Medulla oblongata (tissue), 1 donor: Measurements from ENCODE around the gene SLC25A4.
"Not testable (repeated sequence)": the region's sequence is repeated elsewhere in the genome, so short reads cannot be mapped to it uniquely, and the experiment has no call there.

Experiments
- DNase-seq: peaks from one replicate; pipeline ENCODE4 v3.0.0-alpha.2; 2015; ENCODE audit errors: extremely low spot score

The SLC25A4 gene

DNA sequence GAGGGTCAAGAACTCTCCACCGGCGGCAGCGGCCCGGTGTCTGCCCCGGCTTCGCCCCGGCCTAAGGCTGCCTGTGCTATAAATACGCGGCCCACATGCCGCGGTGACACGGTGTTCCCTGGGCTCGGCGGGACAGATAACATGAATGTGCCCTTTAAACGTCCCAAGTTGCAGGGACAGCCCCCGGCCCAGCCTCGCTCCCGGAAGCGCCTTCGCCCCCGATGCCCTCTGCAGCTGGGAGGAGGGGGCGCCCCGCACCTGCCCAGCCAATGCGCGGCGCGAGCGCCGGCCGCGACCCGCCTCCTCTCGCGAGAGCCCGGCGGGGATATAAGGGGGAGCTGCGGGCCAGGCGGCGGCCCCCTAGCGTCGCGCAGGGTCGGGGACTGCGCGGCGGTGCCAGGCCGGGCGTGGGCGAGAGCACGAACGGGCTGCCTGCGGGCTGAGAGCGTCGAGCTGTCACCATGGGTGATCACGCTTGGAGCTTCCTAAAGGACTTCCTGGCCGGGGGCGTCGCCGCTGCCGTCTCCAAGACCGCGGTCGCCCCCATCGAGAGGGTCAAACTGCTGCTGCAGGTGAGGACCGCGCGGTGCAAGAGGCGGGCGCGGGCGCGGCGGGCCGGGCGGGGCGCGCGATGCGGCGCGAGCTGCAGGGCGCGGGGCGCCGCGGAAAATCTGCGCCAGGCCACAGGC is at the start of gene SLC25A4:
Gene SLC25A4, plus strand, starts transcription at position 355 of the 689 bp plus-strand sequence. Its CDS starts 107 bp downstream, at position 462.
- DNase-seq: peak; percentile 94

DNA sequence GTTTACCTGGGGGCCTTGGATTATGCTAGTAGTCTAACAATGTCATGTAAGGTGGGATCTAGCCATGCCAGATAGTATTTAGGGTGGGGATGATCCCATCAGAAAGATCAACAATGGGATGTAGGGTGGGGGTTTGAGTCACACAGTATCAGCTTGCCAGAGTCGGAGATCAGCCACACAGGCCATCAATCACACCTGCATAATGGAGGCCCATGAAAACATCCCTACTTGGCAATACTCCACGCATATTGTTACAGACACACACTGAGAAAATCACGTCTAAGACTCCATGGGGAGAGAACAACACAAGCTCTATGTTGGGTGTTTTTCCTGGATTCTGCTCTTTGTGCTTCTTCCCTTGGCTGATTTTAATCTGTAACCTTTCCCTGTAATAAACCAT is 49.5 kb upstream of the SLC25A4 start:
- no peak for DNase-seq

DNA sequence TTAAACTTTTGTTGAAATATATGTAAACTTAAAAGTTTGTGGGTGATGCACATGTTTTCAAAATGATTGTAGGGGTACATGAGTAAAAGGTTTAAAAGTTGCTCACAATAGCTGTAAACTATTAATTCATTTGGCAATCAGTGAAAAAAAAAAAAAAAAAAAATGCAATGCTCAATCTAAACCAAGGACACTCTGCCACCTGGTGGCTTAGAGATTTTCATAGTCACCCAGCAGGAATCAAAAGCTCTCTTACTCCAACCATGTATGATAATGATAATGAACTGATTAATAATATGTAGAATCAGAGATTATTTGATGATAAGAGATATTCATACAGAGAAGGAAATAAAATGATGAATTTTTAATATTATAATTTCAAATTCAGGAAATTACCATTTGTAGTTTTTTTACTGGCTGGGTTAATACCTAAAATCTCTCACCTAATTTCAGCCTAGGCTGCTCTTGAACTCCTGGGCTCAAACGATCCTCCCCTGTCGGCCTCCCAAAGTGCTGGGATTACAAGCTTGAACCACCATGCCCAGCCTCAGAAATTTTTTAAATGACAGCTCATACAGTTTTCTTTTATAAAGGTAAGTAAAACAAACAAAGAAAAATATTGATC is 46.9 kb upstream of the SLC25A4 start:
- DNase-seq: peak; percentile 52

DNA sequence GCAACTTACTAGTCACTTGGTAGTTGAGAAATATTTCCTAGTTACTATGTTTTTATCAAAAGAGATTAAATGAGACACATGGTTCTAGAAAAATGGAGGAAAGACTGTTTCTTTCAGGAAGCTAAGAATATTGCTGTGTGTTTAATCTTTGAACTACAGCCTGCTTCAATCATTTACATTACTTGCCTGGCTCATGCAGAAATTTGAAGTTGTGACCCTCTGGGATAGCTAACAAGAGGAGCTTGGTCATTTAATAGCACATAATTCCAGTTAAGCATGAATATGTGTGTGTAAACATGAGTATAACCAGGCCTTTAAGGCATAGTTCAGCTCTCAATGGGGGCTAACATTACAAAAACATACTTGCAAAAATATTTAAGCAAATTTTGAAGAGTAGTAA is 44.6 kb upstream of the SLC25A4 start:
- DNase-seq: no peak

DNA sequence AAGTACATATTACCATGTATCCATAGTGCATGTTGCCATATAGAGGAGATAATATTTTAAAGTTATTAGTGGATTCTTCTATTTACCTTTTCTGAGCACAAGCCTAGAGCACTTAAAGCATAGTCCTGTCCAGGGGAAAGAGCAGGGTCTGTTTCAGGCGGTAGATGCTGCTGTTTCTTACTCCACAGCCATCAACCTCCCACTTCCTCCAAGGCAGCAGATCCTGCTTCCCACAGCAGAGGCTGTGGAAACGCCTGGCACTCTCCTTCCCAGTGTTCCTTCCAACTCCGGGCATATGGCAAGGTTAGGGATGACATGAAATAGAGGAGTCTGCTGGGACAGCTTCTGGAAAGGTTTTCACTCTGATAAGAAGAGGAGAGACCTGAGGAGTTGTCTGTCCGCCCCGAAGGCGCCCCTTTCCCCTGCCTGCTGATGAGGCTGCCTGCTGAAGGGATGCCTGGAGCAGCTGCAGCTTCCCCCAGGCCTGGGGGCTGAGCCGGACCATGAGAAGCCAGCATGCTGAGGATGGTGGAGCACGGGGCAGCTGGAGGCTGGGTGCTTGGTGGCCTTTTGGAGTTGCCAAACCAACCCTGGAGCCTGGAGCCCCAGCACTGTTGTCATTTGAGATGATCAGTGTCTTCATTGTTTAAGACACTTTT is 43.9 kb upstream of the SLC25A4 start:
- DNase-seq: no peak

DNA sequence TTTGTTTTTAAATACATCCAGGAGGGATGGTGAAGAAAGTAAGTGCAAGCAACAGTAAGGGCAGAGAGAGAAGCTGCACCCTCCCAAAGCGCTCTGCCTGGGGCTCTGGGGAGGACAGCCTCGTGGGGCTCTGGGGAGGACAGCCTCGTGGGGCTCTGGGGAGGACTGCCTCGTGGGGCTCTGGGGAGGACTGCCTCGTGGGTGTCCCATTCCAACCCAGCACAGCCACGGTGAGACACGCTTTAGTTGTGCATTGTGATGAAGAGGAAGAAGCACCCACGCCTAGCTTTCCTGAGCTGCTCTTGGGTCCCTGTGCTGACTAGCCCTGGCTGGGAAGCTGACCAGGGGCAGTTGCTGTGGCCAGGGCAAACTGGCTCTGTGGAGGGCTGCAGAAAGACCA is 43.1 kb upstream of the SLC25A4 start:
- no peak for DNase-seq

DNA sequence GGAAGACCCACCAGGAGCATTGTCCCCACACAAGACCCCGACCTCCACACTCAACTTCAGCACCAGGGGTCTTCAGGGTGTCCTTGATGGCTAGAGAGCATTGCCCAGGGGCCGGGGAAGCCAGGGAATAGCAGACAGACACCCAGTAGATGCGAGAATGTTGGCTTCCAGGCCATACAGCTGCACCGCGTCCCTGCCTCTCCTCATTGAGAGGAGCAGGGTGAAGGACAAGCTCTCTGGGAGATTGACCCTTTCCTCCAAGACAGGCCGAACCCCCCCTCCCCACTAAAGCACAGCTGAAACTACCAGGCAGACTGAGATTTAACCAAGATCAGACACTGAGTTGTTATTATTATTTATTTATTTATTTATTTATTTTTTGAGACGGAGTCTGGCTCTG is 42.6 kb upstream of the SLC25A4 start:
- no peak for DNase-seq

DNA sequence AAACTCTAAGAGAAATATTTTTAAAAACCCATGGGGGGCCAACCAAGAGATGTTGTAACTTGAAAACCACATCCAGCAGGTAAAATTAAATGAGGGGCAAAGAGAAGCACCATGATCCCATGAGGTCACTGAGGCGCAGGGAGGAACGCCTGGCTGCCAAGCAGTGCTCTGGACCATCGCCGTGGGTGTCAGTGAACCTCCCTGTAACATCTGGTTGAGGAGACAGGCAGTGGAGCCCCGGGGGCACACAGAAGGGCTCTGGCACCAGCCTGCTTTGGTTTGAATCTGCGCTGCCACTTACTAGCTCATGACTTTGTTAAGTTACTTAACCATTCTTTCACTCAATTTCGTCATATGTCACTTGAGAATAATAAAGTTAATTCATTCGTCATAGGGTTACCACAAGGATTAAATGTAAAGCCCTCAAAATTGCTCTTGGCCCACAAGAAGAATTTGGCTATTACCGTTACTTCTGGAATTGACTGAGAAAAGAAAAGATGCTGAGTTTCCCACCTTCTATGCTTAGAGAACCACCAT is 41.6 kb upstream of the SLC25A4 start:
- no peak for DNase-seq

DNA sequence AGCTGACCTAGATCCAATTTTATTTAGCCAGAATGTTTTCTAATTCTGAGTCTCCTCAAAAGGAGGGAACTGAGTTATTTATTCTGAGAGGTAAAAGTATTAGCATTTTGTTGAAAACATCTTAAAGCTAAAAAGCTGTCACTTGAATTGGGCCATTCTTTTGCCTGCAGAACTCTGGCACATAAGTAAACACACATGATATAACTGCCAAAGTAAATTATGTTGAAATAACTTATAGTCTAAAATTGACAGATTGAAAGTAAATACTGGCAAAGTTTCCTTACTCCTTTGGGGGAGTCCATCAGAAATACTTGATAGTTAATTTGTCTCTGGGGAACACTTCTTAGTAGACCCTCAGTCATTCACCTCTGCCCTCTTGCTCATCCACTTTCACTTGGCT is 38.3 kb upstream of the SLC25A4 start:
- DNase-seq: no peak

DNA sequence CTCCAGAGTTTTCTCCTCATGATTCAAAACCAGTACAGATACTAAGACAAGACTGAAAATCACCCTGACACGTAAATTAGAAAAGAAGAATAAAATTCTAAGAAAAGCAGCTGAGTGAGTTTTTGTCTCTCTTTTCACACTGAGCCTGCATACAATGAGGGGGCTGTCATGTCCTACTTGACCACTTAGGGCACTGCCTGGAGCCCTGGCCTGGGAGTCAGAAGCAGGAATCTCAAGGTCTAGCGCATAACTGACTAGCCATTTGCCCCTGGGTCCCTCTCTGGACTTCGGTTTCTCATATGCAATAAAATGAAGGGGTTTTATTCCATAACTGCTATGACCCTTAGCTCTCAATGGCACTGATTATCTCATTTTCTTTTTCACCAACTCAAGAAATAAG is 36.7 kb upstream of the SLC25A4 start:
- no peak for DNase-seq

DNA sequence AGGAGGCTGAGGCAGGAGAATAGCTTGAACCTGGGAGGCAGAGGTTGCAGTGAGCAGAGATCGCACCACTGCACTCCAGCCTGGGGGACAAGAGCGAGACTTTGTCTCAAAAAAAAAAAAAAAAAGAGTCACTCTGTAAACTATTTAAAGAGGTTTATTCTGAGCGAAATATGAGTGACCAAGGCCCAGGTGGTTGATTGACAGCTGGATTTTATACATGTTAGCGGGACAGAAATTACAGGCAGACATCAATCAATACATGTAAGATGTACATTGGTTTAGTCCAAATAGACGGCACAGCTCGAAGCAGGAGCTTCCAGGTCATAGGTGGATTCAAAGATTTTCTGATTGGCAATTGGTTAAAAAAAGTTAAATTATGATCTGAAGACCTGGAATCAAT is 35.5 kb upstream of the SLC25A4 start:
- not testable (repeated sequence) for DNase-seq

DNA sequence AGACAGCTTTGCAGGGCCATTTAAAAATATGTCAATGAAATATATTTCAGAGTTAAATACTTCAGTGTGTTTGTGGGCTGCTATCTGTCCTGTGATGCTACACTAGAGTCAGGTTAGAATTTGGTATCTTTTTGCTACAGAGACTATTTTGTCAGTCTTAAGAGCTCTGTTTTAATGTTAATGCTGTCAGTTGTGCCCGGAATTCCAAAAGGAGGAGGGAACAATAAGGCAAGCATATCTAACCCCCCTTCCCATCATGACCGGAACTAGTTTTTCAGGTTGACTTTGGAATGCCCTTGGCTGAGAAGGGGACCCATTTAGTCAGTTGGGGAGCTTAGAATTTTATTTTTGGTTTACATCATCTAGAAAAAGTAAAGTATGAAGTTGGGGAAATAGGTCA is 34.9 kb upstream of the SLC25A4 start:
- no peak for DNase-seq

DNA sequence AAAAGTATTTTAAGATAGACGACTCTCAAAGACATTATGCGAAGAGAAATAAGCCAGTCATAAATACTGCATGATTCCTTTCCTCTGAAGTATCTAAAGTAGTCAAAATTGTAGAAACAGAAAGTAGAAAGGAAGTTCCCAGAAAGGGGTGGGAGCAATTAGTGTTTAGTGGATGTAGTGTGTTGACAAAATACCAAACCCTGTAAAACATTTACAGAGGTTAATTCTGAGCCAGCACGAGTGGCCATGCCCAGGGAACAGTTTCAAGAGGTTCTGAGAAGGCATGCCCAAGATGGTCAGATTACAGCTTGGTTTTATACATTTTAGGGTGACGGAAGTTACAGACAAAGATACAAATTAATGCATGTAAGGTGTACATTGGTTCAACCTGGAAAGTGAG is 34.4 kb upstream of the SLC25A4 start:
- no peak for DNase-seq

DNA sequence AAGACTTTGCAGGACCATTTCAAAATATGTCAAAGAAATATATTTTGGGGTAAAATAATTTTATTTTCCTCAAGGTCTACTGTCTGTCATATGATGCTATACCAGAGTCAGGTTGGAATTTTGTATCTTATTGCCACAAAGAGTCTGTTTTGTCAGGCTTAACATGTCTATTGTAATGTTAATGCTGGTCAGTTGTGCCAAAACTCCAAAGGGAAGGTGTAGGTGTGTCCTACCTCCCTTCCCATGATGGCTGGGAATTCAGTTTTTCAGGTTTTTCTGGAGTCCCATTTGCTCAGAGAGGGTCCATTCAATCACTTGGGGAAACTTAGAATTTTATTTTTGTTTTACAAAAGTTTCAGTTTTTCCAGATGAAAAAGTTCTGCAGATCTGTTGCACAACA is 33.3 kb upstream of the SLC25A4 start:
- DNase-seq: no peak

DNA sequence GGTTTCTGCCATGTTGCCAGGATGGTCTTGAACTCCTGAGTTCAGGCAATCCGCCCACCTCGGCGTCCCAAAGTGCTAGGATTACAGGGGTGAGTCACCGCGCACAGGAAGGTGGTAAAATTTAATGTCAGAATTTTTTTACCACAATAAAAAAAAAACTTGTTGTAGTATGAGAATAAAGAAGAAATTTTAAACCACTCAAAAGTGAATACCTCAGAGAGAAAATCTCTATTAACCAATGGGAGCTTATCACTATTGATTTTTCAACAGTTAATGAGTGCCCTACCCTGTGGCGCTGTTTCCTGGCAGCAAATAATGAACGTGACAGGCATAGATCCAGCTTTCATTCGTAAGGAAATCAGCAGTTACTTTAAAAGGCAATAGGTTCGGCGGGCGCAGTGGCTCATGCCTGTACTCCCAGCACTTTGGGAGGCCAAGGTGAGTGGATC is 32.7 kb upstream of the SLC25A4 start:
- DNase-seq: no peak

DNA sequence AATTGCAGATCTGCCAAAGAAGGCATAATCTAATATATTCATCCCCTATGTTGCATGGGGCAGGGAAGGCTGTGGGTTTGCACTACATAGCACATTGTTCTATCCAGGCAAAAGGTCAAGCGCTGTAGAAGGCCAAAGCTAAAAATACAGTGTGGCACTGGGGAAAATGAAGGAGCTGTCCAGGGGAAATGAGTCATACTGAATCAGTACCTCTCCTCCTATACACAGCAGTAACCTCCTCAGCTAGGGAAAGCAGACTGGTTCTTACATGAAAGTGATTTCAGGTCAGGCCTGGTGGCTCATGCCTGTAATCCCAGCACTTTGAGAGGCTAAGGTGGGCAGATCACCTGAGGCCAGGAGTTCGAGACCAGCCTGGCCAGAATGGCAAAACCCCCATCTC is 31.0 kb upstream of the SLC25A4 start:
- no peak for DNase-seq

DNA sequence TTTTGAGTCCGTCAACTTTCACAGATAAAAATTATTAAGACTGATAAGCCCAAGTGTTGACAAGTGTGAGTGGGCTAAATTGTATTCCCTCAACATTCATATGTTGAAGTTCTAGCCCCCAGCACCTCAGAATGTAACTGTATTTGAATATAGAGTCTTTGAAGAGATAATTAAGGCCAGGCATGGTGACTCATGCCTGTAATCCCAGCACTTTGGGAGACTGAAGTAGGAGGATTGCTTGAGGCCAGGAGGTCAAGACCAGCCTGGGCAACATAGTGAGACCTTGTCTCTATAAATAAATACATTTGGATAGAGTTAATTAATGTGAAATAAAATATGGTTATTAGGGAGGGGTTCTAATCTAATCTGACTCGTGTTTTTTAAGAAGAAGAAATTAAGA is 29.7 kb upstream of the SLC25A4 start:
- DNase-seq: no peak

DNA sequence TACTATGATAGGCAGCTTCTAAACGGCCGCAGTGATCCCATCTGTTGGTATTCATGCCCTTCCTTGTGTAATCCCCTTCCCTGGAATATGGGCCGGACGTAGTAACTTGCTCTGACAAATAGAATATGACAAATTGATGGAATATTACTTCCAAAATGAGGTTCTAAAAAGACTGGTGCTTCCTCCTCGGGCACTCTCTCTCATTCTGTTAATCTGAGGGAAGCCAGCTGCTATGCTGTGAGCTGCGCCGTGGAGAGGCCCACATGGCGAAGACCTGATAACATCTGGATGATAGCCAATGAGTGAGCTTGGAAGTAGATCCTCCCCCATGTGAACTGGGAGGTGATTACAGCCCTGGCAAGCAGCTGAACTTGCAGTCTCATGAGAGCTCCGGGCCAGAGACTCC is 27.2 kb upstream of the SLC25A4 start:
- no peak for DNase-seq

DNA sequence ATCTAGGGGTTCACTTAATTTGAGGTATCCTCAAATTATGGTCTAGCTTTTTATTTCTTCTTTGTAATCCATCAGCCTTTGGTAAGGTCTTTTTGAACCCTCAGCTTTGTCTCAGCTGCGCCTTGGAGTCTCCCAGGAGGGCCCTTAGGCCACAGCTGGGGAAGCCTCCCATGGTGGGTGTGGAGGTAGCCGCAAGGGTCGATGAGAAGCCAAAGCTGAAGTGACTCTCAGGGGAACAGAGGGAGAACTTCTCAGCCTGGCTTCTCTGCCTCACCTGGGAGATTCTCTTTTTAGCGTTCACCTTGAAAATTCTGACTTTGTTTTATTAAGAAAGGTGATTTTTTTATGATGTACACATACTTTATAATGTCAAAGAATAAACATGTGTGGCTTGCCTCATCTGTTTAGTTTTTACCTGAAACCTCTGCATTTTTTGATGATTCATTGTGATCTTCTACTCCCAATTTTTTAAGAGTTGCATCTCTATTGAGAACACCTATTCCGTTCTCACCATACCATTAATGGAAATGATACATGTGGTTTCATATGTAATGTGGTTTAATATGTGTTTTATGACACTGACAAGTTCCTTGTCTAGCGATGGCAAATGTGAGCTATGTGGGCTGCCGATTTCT is 25.6 kb upstream of the SLC25A4 start:
- DNase-seq: no peak

DNA sequence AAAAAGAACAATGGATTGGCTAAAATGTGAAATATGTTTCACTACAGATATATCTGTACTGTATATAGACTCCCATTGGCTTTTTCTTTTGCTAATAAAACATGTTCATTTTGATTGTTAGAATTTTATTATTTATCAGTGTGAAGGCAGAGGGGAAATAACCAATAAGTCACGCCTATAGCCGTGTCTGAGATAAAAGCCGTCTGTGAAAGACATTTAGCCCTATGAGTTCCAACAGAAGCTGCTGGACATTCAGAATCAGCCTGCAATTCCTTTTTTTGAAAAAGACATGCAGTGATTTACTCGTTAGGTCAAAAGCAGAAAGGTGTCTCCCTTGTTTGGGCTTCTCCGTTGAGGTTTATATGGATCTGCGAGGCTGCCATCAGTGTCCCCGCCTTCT is 24.2 kb upstream of the SLC25A4 start:
- DNase-seq: no peak

DNA sequence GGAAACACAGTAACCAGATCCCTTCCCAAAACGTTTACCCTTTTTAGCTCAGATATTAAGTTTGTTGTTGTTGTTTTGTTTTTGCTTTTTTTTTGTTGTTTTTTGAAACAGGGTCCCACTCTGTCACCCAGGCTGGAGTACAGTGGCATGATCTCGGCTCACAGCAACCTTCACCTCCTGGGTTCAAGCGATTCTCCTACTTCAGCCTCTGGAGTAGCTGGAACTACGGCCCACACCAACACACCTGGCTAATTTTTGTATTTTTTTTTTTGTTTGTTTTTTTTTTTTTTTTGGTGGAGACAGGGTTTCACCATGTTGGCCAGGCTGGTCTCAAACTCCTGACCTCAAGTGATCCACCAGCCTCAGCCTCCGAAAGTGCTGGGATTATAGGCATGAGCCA is 23.6 kb upstream of the SLC25A4 start:
- DNase-seq: not testable (repeated sequence)

DNA sequence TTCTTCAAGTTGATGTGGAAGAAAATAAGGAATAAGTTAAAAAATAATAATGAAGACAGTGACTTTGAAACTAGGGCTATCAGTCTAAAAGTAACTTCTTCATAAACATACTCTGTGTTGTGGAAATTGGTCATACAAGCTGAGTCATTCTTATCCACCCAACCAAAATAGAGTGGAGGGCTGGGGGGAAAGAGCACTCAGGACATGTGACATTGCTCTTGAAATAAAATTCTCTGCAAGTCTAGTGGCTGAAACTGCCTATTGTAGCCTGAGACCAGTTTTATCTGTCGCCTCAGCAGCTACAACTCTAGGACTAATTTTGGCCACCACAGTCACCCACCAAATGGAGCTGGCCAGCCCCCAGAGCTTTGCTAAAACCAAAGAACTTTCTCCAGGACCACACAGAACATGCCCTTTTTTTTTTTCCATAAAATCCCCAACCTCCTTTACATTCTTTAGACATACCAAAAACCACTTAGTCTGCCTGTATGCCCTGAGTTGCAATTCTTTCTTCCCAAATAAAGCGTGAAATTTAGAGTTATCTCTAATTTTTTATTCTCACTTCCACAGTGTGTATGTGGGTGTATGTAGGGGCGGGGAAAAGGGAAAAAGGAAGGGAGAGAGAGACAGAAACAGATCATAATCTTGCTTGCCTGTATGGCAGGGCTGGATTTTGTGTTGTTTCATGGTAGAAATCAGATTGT is 23.0 kb upstream of the SLC25A4 start:
- DNase-seq: no peak
